Sigmoid colon (tissue), 4 donors: ENCODE results near the gene MAF.

ENCODE experiments used
- CTCF ChIP-seq, 4 experiments: fragments of 450-650 bp in 3 of 4; fragments of 200-600 bp in 1 of 4; IDR thresholded peaks; one replicate each; pipeline ENCODE4 v1.5.1; 2016 to 2019; ENCODE audit warnings: antibody characterized with exemption in 4 of 4, mild to moderate bottlenecking in 3 of 4, moderate library complexity in 2 of 4
- POLR2AphosphoS5 ChIP-seq, 4 donors: sonication (generic); formaldehyde crosslinking; IDR thresholded peaks; one replicate each; pipeline ENCODE4 v1.6.1; 2017; ENCODE audit warnings: antibody characterized with exemption in 4 of 4

GRCh38 chr16:79625738-79626137 is 25.2 kb upstream of the MAF start:
- TF ChIP-seq CTCF (IDR thresholded peaks at IDR 0.05) (no peak), POLR2AphosphoS5 (IDR thresholded peaks at IDR 0.05) (no peak)
